ENCODE measurements around the gene LITAF. TPM values are rescaled to one million over a fixed set of nuclear protein-coding genes. Genes with fewer than 3 reads are reported as not detected.

Gene LITAF
- total and polyA plus RNA-seq, 2 of the 4 experiments (the other 2 are of a cell fraction): 113 to 206 TPM

- TF ChIP-seq NFE2L2 (IDR thresholded peaks at IDR 0.05; ENCODE audit: low read depth, low read length) (no peak), CEBPB (IDR thresholded peaks at IDR 0.05; ENCODE audit: low read depth, low read length) (no peak)
Measured at GRCh38 chr16:11630046-11630767, 43.5 kb upstream of the LITAF start (continued).

- Histone ChIP-seq H2AFZ (replicated peaks; ENCODE audit: low read length, poor library complexity) (peak overlapping the region; percentile 84), H4K20me1 (ENCODE audit: insufficient read depth, low read length) (no peaks in the 10 kb centered on the region), H3K27me3 (ENCODE audit: control insufficient read depth, insufficient read depth, low read length) (no peaks in the 10 kb centered on the region), H3K4me3 (ENCODE audit: insufficient read depth, low read depth, low read length) (no peak overlapping the region), H3K56ac (ENCODE audit: extremely low read depth, insufficient read depth, low read length) (no peak overlapping the region), H3K18ac (ENCODE audit: low read depth, low read length) (peak overlapping the region; percentile 66; the same call in 1 of the 2 replicates), H3K9me3 (ENCODE audit: control insufficient read depth, insufficient read depth, low read length) (no peaks in the 10 kb centered on the region), H2BK15ac (ENCODE audit: low read depth, low read length) (peak overlapping the region; percentile 99), H3K4ac (ENCODE audit: low read depth, low read length) (peak overlapping the region; percentile 86), H2BK20ac (ENCODE audit: low read depth, low read length) (peak overlapping the region; percentile 90), H3K9me1 (ENCODE audit: insufficient read depth, low read length) (peaks cover 16% of the 10 kb centered on the region), H3K27ac (ENCODE audit: insufficient read depth, low read length) (peak overlapping the region; percentile 59; the same call in 1 of the 2 replicates), H3K79me1 (ENCODE audit: low read depth in 1 of 2, low read length in 2 of 2) (no peaks in the 10 kb centered on the region; a peak in 1 of 4 replicates), H2BK120ac (ENCODE audit: low read depth, low read length) (peak overlapping the region; percentile 90), H3K14ac (replicated peaks; ENCODE audit: low read depth, low read length) (peak overlapping the region; percentile 37; the same call in 1 of the 2 replicates), H2BK5ac (ENCODE audit: low read depth, low read length, poor library complexity, severe bottlenecking) (no peak overlapping the region), H4K8ac (ENCODE audit: low read depth in 2 of 2, low read length in 2 of 2) (peak overlapping the region; percentile 8 to 78; a peak in 1 of 4 replicates), H3K4me2 (ENCODE audit: low read depth, low read length) (no peak overlapping the region), H3K23ac (ENCODE audit: low read depth, low read length) (peak overlapping the region; percentile 18; the same call in 1 of the 2 replicates), H3K36me3 (ENCODE audit: control insufficient read depth, insufficient read depth, low read length) (no peaks in the 10 kb centered on the region), H3K4me1 (ENCODE audit: control insufficient read depth, insufficient read depth, low read length) (peaks cover 34% of the 10 kb centered on the region), H2AK5ac (ENCODE audit: low read depth, low read length) (peak overlapping the region; percentile 94), H3K9ac (ENCODE audit: low read depth, low read length) (no peak overlapping the region), H4K91ac (ENCODE audit: insufficient read depth, low read depth, low read length) (peak overlapping the region; percentile 66), H2AK9ac (replicated peaks; ENCODE audit: low read depth, low read length, poor library complexity) (peak overlapping the region; percentile 86), H4K5ac (ENCODE audit: low read depth, low read length) (peak overlapping the region; percentile 17)
- DNase-seq (peak; percentile 41), ATAC-seq (ENCODE audit: low read depth) (no peak)
- no TSS peak for BruUV-seq (replicated peaks)
- 44% methylated on average over 17 of the region's 23 CpGs; no CpG with 5 or more reads in 1 of the 2 experiments for WGBS, 2 experiments (ENCODE audit: extremely low coverage in 2 of 2, insufficient read length in 1 of 2)
- dilution Hi-C loops (cut with HindIII; ENCODE audit: low sequenced_read_pairs, unreplicated experiment) (no loop called here), in situ Hi-C loops (cut with MboI; ENCODE audit: low sequenced_read_pairs) (loop anchor here (5.0 kb wide), 1 partner anchor 37 kb away; no protein-coding TSS in a partner anchor), intact Hi-C loops (cut with micrococcal nuclease) (no loop called here)
- ChIA-PET CTCF (no interaction called here), POLR2A (ENCODE audit: unreplicated experiment) (interaction anchor here (0.5 kb wide), 1 partner anchor 174 kb away, joined by 4 read pairs; no protein-coding TSS in a partner anchor)
- no peak for TF ChIP-seq CTCF (conservative IDR thresholded peaks at IDR 0.05; ENCODE audit: low read depth, low read length)
- no peak for TF ChIP-seq USF2 (IDR thresholded peaks at IDR 0.05; ENCODE audit: low read depth, low read length)
- TF ChIP-seq ELK1 (IDR thresholded peaks at IDR 0.05; ENCODE audit: borderline replicate concordance, low read depth, low read length): no peak
- no peak for TF ChIP-seq CHD1 (IDR thresholded peaks at IDR 0.05; ENCODE audit: low read depth, low read length)
- TF ChIP-seq FOS (IDR thresholded peaks at IDR 0.05; ENCODE audit: low read depth, low read length): no peak
- no peak for TF ChIP-seq RCOR1 (IDR thresholded peaks at IDR 0.05; ENCODE audit: insufficient replicate concordance, low read length)
- TF ChIP-seq MXI1 (IDR thresholded peaks at IDR 0.05; ENCODE audit: borderline replicate concordance, low read depth, low read length): no peak
Measured at GRCh38 chr16:11629071-11630030, 42.6 kb upstream of the LITAF start.
